Progenitor cell of endocrine pancreas (in vitro differentiated cells): ENCODE measurements around the gene RABGAP1L. TPM values are rescaled to one million over a fixed set of nuclear protein-coding genes. Genes with fewer than 3 reads are reported as not detected.

Experiments
- DNase-seq: peaks from one replicate; pipeline ENCODE4 v3.0.0; 2021; ENCODE audit warnings: low spot score; ENCODE audit not compliant: unreplicated experiment
- H3K27ac Mint-ChIP-seq: 2 replicates; pipeline ENCODE4 v1.8.0; 2021; ENCODE audit warnings: mild to moderate bottlenecking, moderate library complexity, mixed read lengths
- H3K27me3 Mint-ChIP-seq: 2 replicates; pipeline ENCODE4 v1.8.0; 2021; ENCODE audit warnings: mixed read lengths
- H3K36me3 Mint-ChIP-seq: 2 replicates; pipeline ENCODE4 v1.8.0; 2022; ENCODE audit warnings: mixed read lengths; ENCODE audit not compliant: insufficient read depth
- H3K4me1 Mint-ChIP-seq: 2 replicates; pipeline ENCODE4 v1.8.0; 2021; ENCODE audit warnings: low read depth, mixed read lengths
- H3K4me3 Mint-ChIP-seq: 2 replicates; pipeline ENCODE4 v1.8.0; 2021; ENCODE audit warnings: low read depth, mild to moderate bottlenecking, moderate library complexity, mixed read lengths
- H3K9me3 Mint-ChIP-seq: 2 replicates; pipeline ENCODE4 v1.8.0; 2021; ENCODE audit warnings: low read depth, mixed read lengths
- total RNA-seq: library from RNA; stranded (reverse); gene quantifications from 2 replicates; pipeline ENCODE4 v1.2.1, GENCODE V29; 2021
- TF ChIP-seq, protein P1 (sequence below): fragments of 200-600 bp; sonication (generic); IDR thresholded peaks from one replicate; pipeline ENCODE4 v1.5.0; 2021; ENCODE audit warnings: antibody characterized with exemption, mild to moderate bottlenecking; ENCODE audit not compliant: unreplicated experiment

RABGAP1L gene
- total RNA-seq, 1 donor from 2014 or later: 55.2 TPM

DNA sequence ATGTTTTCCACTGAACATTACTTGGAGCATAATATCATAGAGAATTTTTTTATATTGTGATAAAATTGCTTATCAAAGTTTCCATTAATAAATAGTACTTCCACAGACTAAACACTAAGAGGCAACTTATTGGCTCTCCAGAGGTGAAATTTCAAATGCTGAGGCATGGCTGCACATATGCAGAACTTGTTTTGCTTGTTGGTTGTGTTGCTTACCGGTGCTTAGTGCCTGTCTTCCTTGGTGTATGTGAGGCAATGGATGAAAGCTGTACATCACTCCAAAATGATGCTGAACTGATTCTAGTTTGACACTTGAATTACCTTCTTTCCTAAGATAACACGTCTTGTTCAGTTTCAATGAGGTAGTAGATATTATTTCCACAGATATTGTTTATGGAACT lies 258.6 kb downstream of the RABGAP1L start:
- Mint-ChIP-seq H3K27me3 (no peaks in the 10 kb centered on the region), H3K9me3 (no peaks in the 10 kb centered on the region), H3K4me3 (no peak overlapping the region), H3K27ac (no peak overlapping the region), H3K4me1 (no peaks in the 10 kb centered on the region), H3K36me3 (no peaks in the 10 kb centered on the region)
- TF ChIP-seq, protein P1, sequence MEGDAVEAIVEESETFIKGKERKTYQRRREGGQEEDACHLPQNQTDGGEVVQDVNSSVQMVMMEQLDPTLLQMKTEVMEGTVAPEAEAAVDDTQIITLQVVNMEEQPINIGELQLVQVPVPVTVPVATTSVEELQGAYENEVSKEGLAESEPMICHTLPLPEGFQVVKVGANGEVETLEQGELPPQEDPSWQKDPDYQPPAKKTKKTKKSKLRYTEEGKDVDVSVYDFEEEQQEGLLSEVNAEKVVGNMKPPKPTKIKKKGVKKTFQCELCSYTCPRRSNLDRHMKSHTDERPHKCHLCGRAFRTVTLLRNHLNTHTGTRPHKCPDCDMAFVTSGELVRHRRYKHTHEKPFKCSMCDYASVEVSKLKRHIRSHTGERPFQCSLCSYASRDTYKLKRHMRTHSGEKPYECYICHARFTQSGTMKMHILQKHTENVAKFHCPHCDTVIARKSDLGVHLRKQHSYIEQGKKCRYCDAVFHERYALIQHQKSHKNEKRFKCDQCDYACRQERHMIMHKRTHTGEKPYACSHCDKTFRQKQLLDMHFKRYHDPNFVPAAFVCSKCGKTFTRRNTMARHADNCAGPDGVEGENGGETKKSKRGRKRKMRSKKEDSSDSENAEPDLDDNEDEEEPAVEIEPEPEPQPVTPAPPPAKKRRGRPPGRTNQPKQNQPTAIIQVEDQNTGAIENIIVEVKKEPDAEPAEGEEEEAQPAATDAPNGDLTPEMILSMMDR: no peak
- DNase-seq: no peak

DNA sequence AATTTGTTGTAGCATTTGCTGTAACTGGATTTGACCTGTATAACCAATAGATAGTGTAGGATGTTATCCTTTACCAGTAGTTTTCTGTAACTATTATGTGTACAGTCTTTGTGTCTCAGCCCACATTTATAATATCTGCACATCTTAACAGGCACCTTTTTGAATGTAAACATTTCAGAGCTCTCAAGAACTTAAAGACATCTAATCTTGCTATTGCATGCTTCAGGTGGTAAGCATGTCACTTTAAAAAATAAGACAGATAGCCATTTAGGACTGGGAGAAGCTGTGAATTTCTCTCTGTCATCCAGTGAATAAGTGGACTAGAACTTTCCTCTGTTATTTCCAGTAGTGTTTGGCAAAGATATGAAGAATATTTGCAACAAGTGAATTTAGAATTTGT lies 265.8 kb downstream of the RABGAP1L start:
- peaks cover 1% of the 10 kb centered on the region for H3K4me1 Mint-ChIP-seq
- H3K27me3 Mint-ChIP-seq: no peaks in the 10 kb centered on the region
- TF ChIP-seq, protein P1: no peak
- no peaks in the 10 kb centered on the region for H3K9me3 Mint-ChIP-seq
- no peaks in the 10 kb centered on the region for H3K36me3 Mint-ChIP-seq
- no peak for DNase-seq
- no peak overlapping the region for H3K4me3 Mint-ChIP-seq
- no peak overlapping the region for H3K27ac Mint-ChIP-seq

- H3K27me3 Mint-ChIP-seq: no peaks in the 10 kb centered on the region
- no peak for DNase-seq
- TF ChIP-seq, protein P1: no peak
- H3K27ac Mint-ChIP-seq: no peak overlapping the region
- H3K4me1 Mint-ChIP-seq: peaks cover 1% of the 10 kb centered on the region
- H3K4me3 Mint-ChIP-seq: no peak overlapping the region
- H3K9me3 Mint-ChIP-seq: no peaks in the 10 kb centered on the region
- no peaks in the 10 kb centered on the region for H3K36me3 Mint-ChIP-seq
Observed at GRCh38 chr1:174426153-174426552, 266.8 kb downstream of the RABGAP1L start.

DNA sequence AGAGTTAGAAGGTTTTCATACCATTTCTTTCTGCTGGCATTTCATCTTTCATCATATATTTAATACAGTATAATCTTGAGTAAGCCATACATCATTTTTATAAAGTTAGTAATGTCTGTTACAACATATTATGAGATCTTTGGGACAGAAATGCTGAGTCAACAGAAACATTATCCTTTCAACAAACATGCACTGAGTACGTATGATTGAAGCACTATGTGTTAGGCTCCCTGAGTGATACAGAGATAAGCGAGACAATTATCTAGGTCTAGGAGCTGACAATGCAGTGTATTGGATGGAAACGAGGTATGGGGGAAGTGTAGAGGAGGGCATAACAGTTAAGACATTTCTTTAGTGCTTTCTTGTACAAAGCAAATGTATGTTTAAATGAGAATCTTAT lies 268.7 kb downstream of the RABGAP1L start:
- no peak for DNase-seq
- Mint-ChIP-seq H3K4me3 (no peak overlapping the region), H3K9me3 (no peaks in the 10 kb centered on the region), H3K4me1 (peaks cover 1% of the 10 kb centered on the region), H3K27me3 (no peaks in the 10 kb centered on the region), H3K36me3 (no peaks in the 10 kb centered on the region), H3K27ac (no peak overlapping the region)
- TF ChIP-seq, protein P1: no peak

DNA sequence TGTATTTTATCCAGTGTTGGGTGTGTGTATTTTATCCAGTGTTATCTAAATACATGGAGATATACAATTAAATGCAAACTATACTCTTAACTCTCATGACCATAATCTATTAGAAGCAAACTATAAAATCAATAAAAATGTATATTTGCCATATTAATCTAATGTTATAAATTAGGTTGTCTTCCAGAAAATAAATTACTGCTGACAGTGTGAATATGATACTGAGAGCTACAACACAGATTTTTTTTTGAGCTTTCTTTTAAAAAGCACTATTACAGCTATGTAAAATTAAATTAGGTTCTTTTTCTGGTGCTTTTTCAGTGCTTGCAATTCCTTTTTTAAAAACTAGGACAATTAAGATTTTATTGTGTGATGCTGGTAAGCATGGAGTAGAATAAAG lies 269.4 kb downstream of the RABGAP1L start:
- H3K27ac Mint-ChIP-seq: no peak overlapping the region
- no peak for DNase-seq
- peaks cover 1% of the 10 kb centered on the region for H3K4me1 Mint-ChIP-seq
- no peaks in the 10 kb centered on the region for H3K36me3 Mint-ChIP-seq
- TF ChIP-seq, protein P1: no peak
- no peaks in the 10 kb centered on the region for H3K9me3 Mint-ChIP-seq
- H3K27me3 Mint-ChIP-seq: no peaks in the 10 kb centered on the region
- H3K4me3 Mint-ChIP-seq: no peak overlapping the region

DNA sequence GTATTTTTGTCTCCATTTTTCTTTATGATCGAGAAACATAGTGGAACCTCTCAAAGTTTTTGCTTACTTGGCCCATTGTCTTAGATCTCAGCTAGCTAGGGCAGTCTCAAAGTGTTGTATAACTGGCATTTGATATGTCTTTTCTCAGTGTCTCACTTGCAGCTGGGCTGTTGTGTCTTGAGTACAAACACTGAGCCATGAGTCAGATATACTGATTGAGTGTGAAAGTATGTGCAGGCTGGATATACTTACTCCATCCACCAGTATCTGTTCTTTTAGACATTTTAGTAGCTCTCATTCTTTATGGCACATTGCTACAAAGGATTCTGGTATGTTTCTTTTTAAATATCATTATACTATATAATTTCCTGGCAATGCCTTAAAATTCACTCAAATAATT lies 274.1 kb downstream of the RABGAP1L start:
- H3K4me1 Mint-ChIP-seq: no peaks in the 10 kb centered on the region
- peaks cover 5% of the 10 kb centered on the region for H3K36me3 Mint-ChIP-seq
- H3K9me3 Mint-ChIP-seq: peaks cover 6% of the 10 kb centered on the region
- H3K27me3 Mint-ChIP-seq: no peaks in the 10 kb centered on the region
- TF ChIP-seq, protein P1: no peak
- no peak overlapping the region for H3K27ac Mint-ChIP-seq
- no peak for DNase-seq
- H3K4me3 Mint-ChIP-seq: no peak overlapping the region
